HG02610 (cell line): Measurements from ENCODE around the gene ST3GAL3.
A peak's percentile ranks its signal among the peaks of the same experiment; 100 is the strongest.
"Not testable (repeated sequence)": the region's sequence is repeated elsewhere in the genome, so short reads cannot be mapped to it uniquely, and the experiment has no call there.

Experiments
- ATAC-seq: cut with Tn5 transposase; IDR thresholded peaks from one replicate; pipeline ENCODE4 v1.9.1; 2021; ENCODE audit warnings: mild to moderate bottlenecking, moderate library complexity; ENCODE audit not compliant: unreplicated experiment

ST3GAL3 gene

DNA sequence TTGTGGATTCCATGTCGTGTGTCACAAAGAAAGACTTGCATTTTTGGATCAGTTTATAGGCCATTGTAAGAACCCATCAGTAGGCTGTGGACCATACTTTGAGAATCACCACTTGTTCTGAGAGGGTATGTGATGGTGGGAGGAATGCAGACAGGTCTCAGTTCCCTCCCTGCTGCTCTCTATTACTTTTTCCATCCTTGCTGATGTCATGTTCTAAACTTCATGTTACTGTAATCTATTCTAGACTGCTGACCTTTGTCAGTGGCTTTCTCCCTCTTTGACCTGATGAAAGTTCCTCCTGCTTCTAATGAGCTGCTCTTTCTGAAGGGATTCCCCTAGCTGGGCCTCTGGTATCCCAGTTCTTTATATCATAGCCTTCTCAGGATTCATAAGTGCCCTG, 46.1 kb downstream of the ST3GAL3 start:
- no peak for ATAC-seq

DNA sequence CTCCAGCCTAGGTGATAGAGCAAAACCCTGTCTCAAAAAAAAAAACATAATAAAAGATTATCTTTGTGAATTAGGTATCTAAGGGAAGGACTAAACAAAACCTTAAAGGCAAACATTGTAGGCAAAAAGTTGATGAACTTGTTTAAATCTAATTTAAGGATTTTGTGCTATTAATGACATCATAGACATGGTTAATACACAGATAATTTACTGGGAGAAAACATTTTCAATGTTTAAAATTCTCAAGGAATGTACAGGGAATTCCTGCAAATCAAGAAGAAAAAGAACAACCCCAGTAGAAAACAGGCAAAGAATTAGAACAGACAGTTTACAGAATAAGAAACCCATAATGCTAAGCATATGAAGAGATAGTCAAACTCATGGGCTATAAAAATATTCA, 47.6 kb downstream of the ST3GAL3 start:
- ATAC-seq = no peak

DNA sequence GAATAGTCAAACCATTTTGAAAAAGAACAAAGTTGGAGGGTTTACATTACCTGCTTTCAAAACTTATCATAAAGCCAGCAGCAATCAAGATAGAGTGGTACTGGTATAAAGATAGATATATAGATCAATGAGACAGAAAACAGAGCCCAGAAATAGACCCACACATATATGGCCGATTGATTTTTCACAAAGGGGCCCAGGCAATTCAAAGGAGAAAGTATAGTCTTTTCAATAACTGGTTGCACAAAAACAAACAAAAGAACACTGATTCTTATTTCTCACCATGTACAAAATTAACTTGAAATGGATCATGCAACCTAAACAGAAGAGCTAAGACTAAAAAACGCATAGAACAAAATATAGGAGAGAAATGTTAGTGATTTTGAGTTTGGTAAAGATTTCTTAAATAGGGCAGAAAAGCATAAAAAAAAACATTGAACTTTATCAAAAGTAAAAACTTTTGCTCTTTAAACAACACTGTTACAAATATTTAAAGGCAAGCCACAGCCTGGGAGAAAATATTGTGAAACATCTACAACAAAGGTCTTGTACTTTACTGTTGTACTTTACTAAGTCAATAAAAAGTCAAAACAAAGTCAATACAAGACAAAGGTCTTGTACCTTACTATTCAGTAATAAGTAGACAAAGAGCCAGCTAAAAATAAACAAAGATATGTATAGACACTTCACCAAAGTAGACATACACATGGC, 50.2 kb downstream of the ST3GAL3 start:
- no peak for ATAC-seq

DNA sequence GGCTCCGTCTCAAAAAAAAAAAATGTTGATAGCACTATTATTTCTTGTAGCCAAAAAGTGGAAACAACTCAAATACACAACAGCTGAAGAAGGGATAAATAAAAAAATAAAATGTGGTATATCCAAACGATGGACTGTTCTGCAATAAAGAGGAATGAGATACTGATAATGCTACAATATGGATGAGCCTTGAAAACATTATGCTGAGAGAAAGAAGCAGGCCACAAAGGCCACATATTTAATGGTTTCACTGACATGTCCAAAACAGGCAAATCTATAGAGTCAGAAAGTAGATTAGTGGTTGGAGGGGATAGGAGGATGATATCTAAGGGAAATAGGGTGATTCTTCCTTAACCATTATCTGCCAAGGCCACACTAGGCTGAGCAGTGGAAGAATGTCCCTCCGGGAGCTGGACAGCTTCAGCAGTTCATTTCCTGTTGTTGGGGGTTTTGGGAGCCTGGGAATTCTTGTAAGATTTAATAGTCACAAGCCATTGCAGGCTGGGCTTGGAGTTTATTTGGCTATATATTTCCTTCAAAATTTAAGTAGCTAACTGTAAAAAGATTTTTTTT, 53.5 kb downstream of the ST3GAL3 start:
- ATAC-seq = no peak

DNA sequence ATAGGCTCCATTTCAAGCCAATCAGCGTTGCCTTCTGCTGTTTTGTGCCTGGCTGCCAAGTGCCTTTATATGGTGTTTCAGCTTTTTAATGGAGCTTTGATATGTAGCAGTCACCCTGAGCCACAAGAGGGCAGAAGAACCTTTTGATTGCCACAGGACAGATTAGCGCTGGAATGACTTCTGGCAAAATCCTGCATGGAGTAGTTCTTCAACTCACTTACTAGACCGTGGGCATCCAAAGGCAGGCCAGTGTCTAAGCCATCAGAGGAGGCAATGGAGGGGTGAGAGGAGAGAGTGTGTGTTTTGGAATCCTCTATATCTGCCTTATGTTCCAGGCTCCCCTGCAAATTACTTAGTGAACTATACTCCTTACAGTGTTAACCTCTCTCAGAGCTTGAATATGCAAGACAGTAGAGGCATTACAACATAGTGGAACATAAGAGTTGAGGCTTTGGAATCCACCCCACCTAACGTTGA, 56.2 kb downstream of the ST3GAL3 start:
- no peak for ATAC-seq

DNA sequence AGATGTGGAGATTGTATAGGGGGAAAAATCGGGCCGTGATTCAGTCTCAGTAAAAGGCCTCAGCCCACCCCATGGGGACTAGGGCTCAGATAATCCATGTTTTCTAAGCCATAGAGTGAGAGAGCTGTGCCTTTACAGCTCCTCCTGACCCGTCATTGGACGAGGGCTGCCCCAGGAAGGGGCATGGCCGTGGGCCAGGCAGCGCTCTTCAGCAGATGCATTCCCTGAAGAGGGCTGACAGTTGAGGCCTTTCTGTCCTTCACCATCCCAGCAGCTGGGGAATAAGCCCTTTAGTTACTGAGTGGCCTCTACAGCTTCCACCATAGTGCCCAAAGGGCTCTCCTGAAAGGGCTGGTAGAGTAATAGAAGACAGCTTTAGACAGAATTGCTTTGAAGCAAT, 57.2 kb downstream of the ST3GAL3 start:
- ATAC-seq = no peak

DNA sequence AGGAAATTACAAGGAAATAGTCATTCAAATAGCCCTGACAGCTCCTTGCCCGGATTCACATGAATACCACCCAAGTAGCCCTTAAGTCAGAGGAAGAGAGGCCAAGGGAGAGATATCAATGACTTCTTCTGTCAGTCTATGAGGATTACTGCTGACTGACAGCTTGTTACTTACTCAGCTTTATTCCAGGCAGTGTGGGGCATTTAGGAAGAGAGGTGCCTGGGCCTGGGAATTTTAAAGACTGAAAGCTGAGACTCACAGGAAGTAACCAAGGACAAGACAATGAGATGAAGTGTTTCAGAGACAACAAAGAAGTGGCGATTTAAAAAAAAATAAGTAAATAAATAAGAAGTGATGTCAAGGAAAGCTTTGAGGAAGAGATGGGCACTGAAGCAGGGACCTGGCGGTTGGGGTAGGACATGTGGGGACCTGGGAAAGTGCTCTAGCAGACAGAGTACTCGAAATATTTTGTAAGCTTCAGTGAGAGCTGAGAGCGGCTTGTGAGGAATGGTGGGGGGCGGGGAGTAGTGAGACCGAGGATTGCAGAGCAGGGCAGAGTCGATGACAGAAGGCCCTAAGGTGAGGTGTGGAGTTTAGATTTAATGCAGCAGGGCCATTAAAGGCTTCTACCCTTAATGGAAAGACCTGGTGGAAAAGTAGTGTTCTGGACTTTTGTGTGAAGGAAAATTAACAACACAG, 58.9 kb downstream of the ST3GAL3 start:
- no peak for ATAC-seq

DNA sequence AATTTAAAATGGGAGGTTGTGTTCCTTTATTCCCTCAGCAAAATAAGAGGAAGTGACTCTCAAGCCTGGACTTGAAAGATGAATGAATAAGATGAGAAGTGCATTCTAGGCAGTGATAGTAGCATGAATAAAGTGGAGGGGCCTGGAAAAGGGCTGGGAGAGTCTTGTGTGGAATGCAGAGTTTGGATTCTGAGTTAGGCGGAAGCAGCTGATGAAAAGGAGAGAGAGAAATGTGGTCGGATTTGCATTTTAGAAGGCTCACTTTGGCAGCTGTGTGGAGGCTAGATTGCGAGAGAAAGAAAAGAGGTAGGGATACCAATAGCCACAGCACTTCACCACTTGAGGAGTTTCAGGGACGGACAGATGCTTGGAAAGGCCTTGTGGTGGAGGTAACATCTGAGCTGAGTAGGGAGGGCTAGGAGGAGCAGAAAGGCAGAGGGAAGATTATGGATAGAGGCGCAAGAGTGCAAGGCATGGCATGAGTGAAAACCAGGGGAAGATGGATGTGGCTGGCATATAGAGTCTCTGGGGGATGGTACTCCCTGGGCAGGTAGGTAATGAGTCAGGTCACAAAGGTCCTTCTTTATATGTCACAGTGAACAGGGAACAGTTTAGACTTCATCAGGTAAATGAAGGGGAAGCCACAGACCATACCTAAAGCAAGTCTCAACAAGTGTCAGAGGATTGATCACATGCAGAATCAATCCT, 59.6 kb downstream of the ST3GAL3 start:
- peak; percentile 34 for ATAC-seq

DNA sequence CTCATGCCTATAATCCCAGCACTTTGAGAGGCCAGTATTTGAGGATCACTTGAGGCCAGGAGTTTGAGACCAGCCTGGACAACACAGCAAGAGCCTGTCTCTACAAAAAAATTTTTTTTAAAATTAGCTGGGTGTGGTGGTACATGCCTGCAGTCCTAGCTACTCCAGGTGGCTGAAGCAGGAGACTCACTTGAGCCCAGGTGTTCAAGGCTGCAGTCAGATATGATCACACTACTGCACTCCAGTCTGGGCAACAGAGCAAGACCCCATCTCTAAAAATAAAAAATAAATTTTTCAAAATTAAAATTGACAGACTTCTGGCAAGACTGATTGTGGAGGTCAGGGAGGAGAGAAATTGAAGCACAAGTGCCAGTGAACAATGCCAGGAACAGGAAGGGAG, 60.8 kb downstream of the ST3GAL3 start:
- no peak for ATAC-seq

DNA sequence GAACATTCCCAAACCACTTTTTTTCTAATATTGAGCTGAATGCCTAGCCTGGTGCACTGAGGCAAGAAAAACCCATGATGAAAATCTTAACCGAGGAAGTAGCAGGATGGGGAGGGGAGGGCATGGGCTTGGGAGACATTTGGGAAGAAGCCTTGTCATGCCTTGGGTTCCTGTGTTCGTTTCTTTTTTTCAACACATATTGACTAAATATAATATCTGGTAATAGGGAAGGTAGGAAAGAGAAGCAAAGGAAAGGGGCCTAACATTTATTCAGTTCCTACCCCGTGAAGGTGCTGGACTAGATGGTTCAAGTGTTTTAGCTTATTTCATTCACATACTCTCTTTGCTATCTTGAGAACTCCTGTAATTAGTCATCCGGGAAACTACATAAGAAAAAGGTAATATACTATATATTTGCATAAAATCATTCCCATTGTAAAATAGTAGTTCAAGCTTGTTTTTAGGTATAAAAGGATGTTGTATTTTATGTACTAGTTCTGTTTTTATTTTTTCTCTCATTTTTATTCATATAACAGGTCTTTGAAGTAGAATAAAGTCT, 62.1 kb downstream of the ST3GAL3 start:
- ATAC-seq = no peak

DNA sequence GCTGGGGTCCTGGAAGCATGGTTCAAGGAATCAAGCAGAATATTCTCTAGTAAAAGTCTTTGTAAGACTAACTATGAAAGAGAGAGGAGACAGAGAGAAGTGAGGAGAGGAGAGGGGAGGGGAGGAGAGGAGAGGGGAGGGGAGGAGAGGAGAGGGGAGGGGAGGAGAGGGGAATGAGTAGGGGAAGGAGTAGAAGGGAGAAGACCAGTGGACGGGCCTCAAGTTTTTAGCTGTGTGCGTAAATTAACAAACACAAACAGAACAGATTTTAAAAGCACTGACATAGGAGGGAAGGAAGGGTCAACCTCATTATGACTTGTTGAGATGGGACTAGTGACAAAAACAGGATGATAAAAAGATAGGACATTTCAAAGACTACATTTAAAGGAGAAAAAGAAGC, 62.8 kb downstream of the ST3GAL3 start:
- no peak for ATAC-seq

DNA sequence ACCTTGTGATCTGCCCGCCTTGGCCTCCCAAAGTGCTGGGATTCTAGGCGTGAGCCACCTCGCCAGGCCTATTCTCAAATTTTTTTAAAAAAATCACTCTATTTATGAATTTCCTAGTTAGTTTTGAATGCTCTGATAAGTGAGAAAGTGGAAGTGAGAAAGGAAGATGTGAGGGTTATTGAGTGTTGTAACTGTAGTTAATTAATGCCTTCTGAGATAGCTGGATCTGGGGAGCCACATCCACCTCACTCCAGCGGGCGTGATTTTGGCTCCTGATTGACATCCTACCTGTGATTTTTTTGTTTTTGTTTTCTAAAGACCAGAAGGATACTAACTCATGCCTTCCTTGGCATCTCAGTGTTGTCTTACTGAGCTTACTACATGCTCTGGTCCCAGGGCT, 65.6 kb downstream of the ST3GAL3 start:
- ATAC-seq = no peak

DNA sequence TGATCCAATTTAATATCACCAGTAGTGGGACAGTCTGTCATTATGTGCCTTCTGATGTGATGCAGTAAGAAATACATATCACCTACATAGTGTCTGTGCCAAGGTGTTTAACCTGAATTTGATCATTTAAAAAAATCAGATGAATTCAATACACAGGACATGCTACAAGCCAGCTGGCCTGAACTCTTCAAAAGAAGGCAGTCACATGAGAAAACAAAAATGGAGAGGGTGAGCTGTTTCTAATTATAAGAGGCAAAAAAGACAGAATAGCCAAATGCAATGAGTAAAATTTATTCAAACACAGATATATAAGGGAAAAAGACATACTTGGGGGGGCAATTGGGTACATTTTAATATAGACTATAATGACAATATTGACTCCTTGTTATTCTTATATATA, 66.5 kb downstream of the ST3GAL3 start:
- ATAC-seq = no peak

DNA sequence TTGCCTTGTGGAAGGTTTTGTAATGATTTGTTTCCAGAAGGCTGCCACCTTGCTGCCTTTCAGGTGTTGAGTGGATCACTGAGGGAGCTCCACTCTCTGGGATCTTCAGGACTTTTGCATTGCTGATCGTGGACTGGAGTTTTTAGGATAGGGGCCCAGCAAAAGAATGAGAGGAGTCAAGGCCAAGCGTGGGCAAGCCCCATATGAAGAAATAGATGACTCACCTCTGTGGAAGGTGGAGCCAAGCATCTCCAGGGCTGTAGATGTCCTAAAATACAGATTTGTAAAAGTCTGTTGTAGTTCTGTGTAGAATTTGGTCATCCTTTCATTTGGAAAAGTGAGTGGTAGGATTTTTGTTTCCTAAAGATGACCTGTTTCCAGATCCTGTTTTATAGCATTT, 67.0 kb downstream of the ST3GAL3 start:
- ATAC-seq = no peak

DNA sequence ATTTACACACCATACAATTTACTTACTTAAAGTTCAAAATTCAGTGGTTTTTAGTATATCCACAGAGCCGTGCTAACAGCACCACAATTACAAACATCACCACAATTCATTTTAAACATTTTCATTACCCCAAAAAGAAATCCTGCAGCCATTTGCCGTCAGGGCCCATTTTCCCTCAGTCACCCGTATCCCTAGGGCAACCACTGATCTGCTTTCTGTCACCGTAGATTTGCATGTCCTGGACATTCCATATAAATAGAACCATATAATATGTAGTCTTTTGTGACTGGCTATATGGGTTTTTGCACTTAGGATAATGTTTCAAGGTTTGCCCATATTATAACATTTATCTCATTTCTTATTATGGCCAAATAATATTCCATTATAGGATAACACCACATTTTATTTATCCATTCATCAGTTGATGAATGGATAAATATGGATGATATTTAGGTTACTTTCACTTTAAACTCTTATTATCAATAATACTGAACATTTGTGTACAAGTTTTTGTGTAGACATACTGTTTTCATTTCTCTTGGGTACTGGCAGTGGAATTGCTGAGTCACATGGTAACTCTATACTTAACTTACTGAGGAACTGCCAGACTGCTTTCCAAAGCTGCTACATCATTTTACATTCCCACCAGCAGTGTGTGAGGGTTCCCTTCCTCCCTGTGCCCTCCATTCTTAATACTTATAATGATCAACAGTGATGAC, 68.9 kb downstream of the ST3GAL3 start:
- ATAC-seq = no peak

DNA sequence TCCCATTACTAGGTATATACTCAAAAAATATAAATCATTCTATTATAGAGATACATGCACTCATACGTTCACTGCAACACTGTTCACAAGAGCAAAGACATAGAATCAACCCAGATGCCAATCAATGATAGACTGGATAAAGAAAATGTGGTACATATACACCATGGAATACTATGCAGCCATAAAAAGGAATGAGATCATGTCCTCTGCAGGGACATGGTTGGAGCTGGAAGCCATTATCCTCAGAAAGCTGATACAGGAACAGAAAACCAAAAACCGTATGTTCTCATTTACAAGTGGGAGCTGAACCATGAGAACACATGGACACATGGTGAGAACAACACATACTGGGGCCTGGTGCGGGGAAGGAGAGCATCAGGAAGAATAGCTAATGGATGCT, 70.6 kb downstream of the ST3GAL3 start:
- not testable (repeated sequence) for ATAC-seq

DNA sequence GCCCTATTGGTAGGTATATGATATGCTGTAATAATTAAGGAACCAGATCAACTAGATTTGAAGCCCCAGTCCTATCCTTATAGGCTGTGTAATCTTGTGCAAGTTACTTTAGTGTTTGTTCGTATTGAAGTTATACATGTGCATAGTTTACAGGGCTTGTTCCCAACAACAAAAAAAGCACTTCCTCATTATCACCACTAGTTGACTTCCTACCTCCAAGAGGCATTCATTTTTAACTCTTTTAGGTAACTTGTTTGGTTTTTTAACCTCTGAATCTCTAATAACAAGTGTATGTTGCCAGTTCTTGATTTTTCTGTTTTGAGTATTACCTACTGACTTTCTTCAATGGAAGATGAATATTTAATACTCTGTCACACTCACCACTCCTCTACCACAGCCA, 71.9 kb downstream of the ST3GAL3 start:
- ATAC-seq = no peak

DNA sequence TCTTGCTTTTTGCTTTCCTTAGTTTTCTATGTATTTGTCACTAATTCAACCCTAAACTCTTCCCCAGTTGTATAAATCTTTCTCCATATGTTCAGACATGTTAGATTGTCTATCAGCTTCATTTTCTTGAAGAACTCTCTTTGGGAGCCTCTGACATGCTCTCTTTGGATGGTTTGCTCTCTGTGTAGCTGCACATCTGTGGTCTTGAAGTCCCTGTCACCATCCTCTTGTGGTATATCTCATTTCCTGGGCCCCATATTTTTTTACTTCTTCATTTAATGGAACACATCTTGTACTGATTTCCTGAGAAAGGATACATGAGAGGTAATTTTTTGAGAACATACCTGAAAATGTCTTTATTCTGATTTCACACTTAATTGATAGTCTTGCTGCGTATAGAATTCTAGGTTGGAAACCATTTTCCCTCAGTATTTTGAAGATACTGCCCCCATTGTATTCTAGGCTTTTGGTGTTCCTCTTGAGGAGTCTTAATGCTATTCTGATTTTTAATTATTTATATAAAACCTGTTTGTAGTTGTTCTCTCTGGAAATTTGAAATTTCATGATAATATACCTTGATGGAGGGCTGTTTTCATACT, 72.6 kb downstream of the ST3GAL3 start:
- ATAC-seq = no peak

DNA sequence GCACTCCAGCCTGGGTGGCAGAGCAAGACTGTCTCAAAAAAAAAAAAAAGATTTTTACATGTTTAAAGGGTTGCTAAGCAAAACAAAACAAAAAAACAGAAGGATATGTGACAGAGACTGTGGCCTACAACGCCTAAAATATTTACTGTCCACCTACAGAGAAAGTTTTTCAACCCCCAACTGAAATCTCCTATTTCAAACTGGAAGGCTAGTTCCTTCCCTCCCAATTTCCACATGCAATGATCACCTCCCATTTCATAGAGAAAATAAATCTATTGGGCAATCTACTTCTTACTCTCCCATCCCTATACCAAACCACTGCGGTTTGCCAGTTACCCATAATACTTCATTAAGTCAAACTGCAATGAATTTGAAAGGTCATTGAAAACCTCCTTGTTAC, 74.2 kb downstream of the ST3GAL3 start:
- ATAC-seq = no peak

DNA sequence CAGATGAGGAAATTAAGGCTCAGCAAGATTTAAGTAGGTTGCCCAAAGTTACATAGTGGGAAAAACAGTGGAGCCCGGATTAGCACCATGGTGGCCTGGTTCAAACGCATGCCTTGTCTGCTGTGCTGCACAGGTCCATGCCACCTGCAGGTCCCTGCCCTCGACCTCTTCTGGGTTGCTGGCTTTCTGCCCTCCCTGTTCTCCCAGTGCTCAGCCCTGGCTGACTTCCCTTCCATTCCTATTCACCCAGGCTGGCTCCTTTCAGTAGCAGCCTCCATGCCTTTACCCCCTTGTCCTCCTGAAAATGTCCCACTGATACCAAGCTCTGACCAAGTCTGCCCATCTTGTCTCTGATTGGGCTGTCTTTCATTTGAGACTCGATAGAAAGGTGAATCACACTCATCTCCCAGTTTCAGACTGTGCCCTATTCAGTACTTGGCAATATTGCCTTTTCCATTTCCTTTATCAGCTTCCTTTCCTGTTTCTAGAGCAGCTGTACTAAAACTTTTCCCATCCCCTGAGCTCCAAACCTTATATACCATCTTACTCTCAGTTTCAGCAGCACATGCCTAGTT, 75.8 kb downstream of the ST3GAL3 start:
- ATAC-seq = peak; percentile 10
